Neutrophil (primary cell): ENCODE results near the gene LRRC4C.

Experiments used
- H3K27ac ChIP-seq: fragments of 200-600 bp; sonication (generic); 2 replicates; pipeline ENCODE4 v1.5.1; 2016; ENCODE audit warnings: mild to moderate bottlenecking, moderate library complexity
- H3K27me3 ChIP-seq: fragments of 200-600 bp; sonication (generic); 2 replicates; pipeline ENCODE4 v1.6.0; 2016; ENCODE audit warnings: mild to moderate bottlenecking
- H3K36me3 ChIP-seq: fragments of 200-600 bp; sonication (generic); 2 replicates; pipeline ENCODE4 v1.5.1; 2017
- H3K4me1 ChIP-seq, 2 experiments: fragments of 200-600 bp in 1 of 2; sonication (generic) in 1 of 2; 1 replicate in 1 of 2; 2 replicates in 1 of 2; pipeline versions ENCODE4 v1.5.1 to v1.6.1; 2013 to 2016; ENCODE audit warnings: low read depth in 1 of 2, low read length in 1 of 2, mild to moderate bottlenecking in 1 of 2, moderate library complexity in 1 of 2; ENCODE audit not compliant: control insufficient read depth in 1 of 2, insufficient read depth in 1 of 2
- H3K4me3 ChIP-seq, 2 experiments: fragments of 200-600 bp in 1 of 2; sonication (generic) in 1 of 2; 1 replicate in 1 of 2; 2 replicates in 1 of 2; pipeline ENCODE4 v1.5.1; 2013 to 2016; ENCODE audit warnings: low read depth in 1 of 2, low read length in 1 of 2, mild to moderate bottlenecking in 1 of 2, moderate library complexity in 1 of 2
- H3K9me3 ChIP-seq: fragments of 200-600 bp; sonication (generic); 2 replicates; pipeline ENCODE4 v1.5.1; 2016
- CTCF ChIP-seq: fragments of 200-600 bp; sonication (generic); IDR thresholded peaks from 2 replicates; pipeline ENCODE4 v1.5.1; 2016; ENCODE audit warnings: antibody characterized with exemption

Gene LRRC4C

GRCh38 chr11:40286137-40286536, 1173.3 kb downstream of the LRRC4C start:
- Histone ChIP-seq H3K27ac (no peak overlapping the region), H3K36me3 (no peaks in the 10 kb centered on the region), H3K4me3 (no peak overlapping the region), H3K9me3 (no peaks in the 10 kb centered on the region), H3K27me3 (peaks cover 11% of the 10 kb centered on the region), H3K4me1 (no peaks in the 10 kb centered on the region)
- no peak for TF ChIP-seq CTCF

- Histone ChIP-seq H3K9me3 (no peaks in the 10 kb centered on the region), H3K4me1 (no peaks in the 10 kb centered on the region), H3K36me3 (no peaks in the 10 kb centered on the region), H3K4me3 (no peak overlapping the region), H3K27ac (no peak overlapping the region), H3K27me3 (peaks cover 6% of the 10 kb centered on the region)
- no peak for TF ChIP-seq CTCF
These were observed 1173.9 kb downstream of the LRRC4C start for GRCh38 chr11:40285558-40285957.

- H3K4me1 ChIP-seq: no peaks in the 10 kb centered on the region
- no peaks in the 10 kb centered on the region for H3K27me3 ChIP-seq
- H3K27ac ChIP-seq: no peak overlapping the region
- H3K36me3 ChIP-seq: no peaks in the 10 kb centered on the region
- H3K4me3 ChIP-seq: no peak overlapping the region
- no peaks in the 10 kb centered on the region for H3K9me3 ChIP-seq
- TF ChIP-seq CTCF: no peak
These were observed 1178.3 kb downstream of the LRRC4C start for GRCh38 chr11:40281052-40281580.

- TF ChIP-seq CTCF: no peak
- H3K36me3 ChIP-seq: no peaks in the 10 kb centered on the region
- H3K27me3 ChIP-seq: no peaks in the 10 kb centered on the region
- H3K4me3 ChIP-seq: no peak overlapping the region
- no peaks in the 10 kb centered on the region for H3K9me3 ChIP-seq
- no peaks in the 10 kb centered on the region for H3K4me1 ChIP-seq
- no peak overlapping the region for H3K27ac ChIP-seq
These were observed 1179.0 kb downstream of the LRRC4C start for GRCh38 chr11:40280159-40281051.

GRCh38 chr11:40276960-40277359, 1182.5 kb downstream of the LRRC4C start:
- no peaks in the 10 kb centered on the region for H3K9me3 ChIP-seq
- no peaks in the 10 kb centered on the region for H3K27me3 ChIP-seq
- no peaks in the 10 kb centered on the region for H3K36me3 ChIP-seq
- TF ChIP-seq CTCF: no peak
- H3K4me1 ChIP-seq: no peaks in the 10 kb centered on the region
- no peak overlapping the region for H3K4me3 ChIP-seq
- no peak overlapping the region for H3K27ac ChIP-seq
